Measurements from ENCODE around the gene SNRNP70.

SNRNP70 gene

GRCh38 chr19:49148044-49148682 is 62.9 kb downstream of the SNRNP70 start:
- no peak for DNase-seq (ENCODE audit: low spot score)

- peak; percentile 96 for DNase-seq (ENCODE audit: low spot score)
Observed at GRCh38 chr19:49148784-49149651, 63.8 kb downstream of the SNRNP70 start.

GRCh38 chr19:49149652-49150105 is 64.4 kb downstream of the SNRNP70 start:
- peak; percentile 72 for DNase-seq (ENCODE audit: low spot score)

- DNase-seq (ENCODE audit: low spot score) = peak; percentile 71
Observed at GRCh38 chr19:49150106-49150943, 65.1 kb downstream of the SNRNP70 start.

GRCh38 chr19:49150944-49151243 is 65.6 kb downstream of the SNRNP70 start:
- DNase-seq (ENCODE audit: low spot score) = no peak

GRCh38 chr19:49151267-49152118 is 66.2 kb downstream of the SNRNP70 start:
- DNase-seq (ENCODE audit: low spot score) = peak; percentile 42

GRCh38 chr19:49152119-49152550 is 66.9 kb downstream of the SNRNP70 start:
- DNase-seq (ENCODE audit: low spot score) = no peak

- no peak for DNase-seq (ENCODE audit: low spot score)
Observed at GRCh38 chr19:49153167-49153809, 68.0 kb downstream of the SNRNP70 start.

GRCh38 chr19:49154279-49154678 is 69.0 kb downstream of the SNRNP70 start:
- no peak for DNase-seq (ENCODE audit: low spot score)

- DNase-seq (ENCODE audit: low spot score) = no peak
Observed at GRCh38 chr19:49155005-49155819, 70.0 kb downstream of the SNRNP70 start, which contains the start of gene HRC. TSS of gene HRC (minus strand) at chr19:49155396. CDS start at chr19:49155237, 159 bp downstream.

- DNase-seq (ENCODE audit: low spot score) = no peak
Observed at GRCh38 chr19:49155820-49156346, 70.6 kb downstream of the SNRNP70 start.

- DNase-seq (ENCODE audit: low spot score) = peak; percentile 91
Observed at GRCh38 chr19:49157445-49158224, 72.4 kb downstream of the SNRNP70 start, which contains the start of gene TRPM4. TSS of gene TRPM4 (plus strand) at chr19:49157792. CDS start at chr19:49157867, 75 bp downstream.

Measured in AG08395 (cell line).